SU-DHL-6 (cell line): Measurements from ENCODE around the gene C5orf63.

ENCODE experiments used
- CTCF ChIP-seq: fragments of 200-600 bp; sonication (generic); IDR thresholded peaks from one replicate; pipeline ENCODE4 v1.5.1; 2017; ENCODE audit warnings: antibody characterized with exemption, mild to moderate bottlenecking, low read length, moderate library complexity; ENCODE audit not compliant: insufficient read depth, poor library complexity, severe bottlenecking
- EZH2phosphoT487 ChIP-seq: fragments of 200-600 bp; sonication (generic), shearing (Covaris generic); conservative IDR thresholded peaks from 2 replicates; pipeline ENCODE4 v1.6.1; 2018; ENCODE audit warnings: mild to moderate bottlenecking, antibody characterized with exemption, low read length, moderate library complexity, mixed read lengths

DNA sequence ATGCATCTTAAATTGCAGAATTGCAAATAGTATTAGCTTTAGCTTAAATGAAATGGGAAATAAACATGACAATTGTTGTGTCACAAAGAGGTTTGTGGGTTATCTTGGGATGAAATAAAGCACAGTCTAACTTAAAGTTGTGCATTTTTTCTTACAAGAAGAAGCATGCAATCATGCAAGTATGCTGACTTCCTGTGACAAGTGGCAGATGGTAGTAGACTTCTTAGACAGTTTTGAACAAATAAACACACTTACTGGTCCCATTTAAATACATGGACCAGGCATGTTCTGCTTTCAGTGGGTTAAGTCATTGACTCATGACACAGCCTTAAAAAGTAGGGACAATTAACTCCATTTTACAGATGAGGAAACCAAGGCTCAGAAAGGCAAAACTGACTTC is 15.9 kb upstream of the C5orf63 start:
- TF ChIP-seq CTCF (no peak), EZH2phosphoT487 (no peak)
